Esophagus squamous epithelium (tissue), 5 donors: Measurements from ENCODE around the gene AP3B1. TPM values are rescaled to one million over a fixed set of nuclear protein-coding genes. Genes with fewer than 3 reads are reported as not detected.
A peak's percentile ranks its signal among the peaks of the same experiment; 100 is the strongest.

ENCODE experiments used
- DNase-seq: peaks from one replicate; lab custom pipeline; 2025; lab: John Stamatoyannopoulos, UW
- H3K27ac ChIP-seq, 4 donors: fragments of 200-600 bp; sonication (generic); one replicate each; pipeline ENCODE4 v1.5.1; 2016 to 2019; ENCODE audit warnings: mild to moderate bottlenecking in 1 of 4
- H3K27me3 ChIP-seq, 4 donors: fragments of 200-600 bp; sonication (generic); 1 replicate in 3 of 4; 2 replicates in 1 of 4; pipeline versions ENCODE4 v1.5.1 to v1.6.0; 2017 to 2021; ENCODE audit warnings: antibody characterized with exemption in 1 of 4
- H3K36me3 ChIP-seq, 3 donors: fragments of 200-600 bp; sonication (generic); one replicate each; pipeline ENCODE4 v1.5.1; 2016 to 2019
- H3K4me1 ChIP-seq, 3 donors: fragments of 200-600 bp; sonication (generic); one replicate each; pipeline ENCODE4 v1.5.1; 2017 to 2019
- H3K4me3 ChIP-seq, 4 donors: fragments of 200-600 bp; sonication (generic); 1 replicate in 3 of 4; 2 replicates in 1 of 4; pipeline ENCODE4 v1.5.1; 2016 to 2019; ENCODE audit warnings: mild to moderate bottlenecking in 2 of 4, moderate library complexity in 1 of 4
- H3K9me3 ChIP-seq, 3 donors: fragments of 200-600 bp; sonication (generic); one replicate each; pipeline ENCODE4 v1.5.1; 2016 to 2019
- CTCF ChIP-seq, 6 experiments: fragments of 450-650 bp in 4 of 6; fragments of 200-600 bp in 2 of 6; sonication (generic) in 2 of 6; IDR thresholded peaks; one replicate each; pipeline ENCODE4 v1.5.1; 2016 to 2019; ENCODE audit warnings: antibody characterized with exemption in 6 of 6, mild to moderate bottlenecking in 4 of 6, moderate library complexity in 4 of 6
- POLR2A ChIP-seq, 4 donors: fragments of 450-650 bp; IDR thresholded peaks; one replicate each; pipeline ENCODE4 v1.6.1; 2017; ENCODE audit warnings: antibody characterized with exemption in 4 of 4, mild to moderate bottlenecking in 4 of 4, moderate library complexity in 3 of 4
- WGBS, 2 donors: methylation state at CpG; one replicate each; pipeline ENCODE4 v1.1.5; 2018; 5-methylcytosine and 5-hydroxymethylcytosine counted together
- intact Hi-C: fragments of 100-400 bp; cut with DNase I; formaldehyde crosslinking; loops from one replicate; pipeline ENCODE4 v1.15.0; 2022
- total RNA-seq, 4 donors: library from RNA; depleted of rRNA; stranded (reverse); fragments of >200 nt; gene quantifications; one replicate each; pipeline ENCODE4 v1.1.0, GENCODE V29; 2016
- donor health status: DM: yes; HTN: yes; CAD: no.

Gene AP3B1
- total RNA-seq, 4 donors from 2014 or later = 30.7 to 48.5 (median 41.9) TPM

GRCh38 chr5:78102500-78102899 is 192.0 kb downstream of the AP3B1 start:
- TF ChIP-seq CTCF (IDR thresholded peaks at IDR 0.05) = no peak
- no peak for TF ChIP-seq POLR2A (IDR thresholded peaks at IDR 0.05)
- Histone ChIP-seq H3K4me1 (no peaks in the 10 kb centered on the region), H3K36me3 (peaks cover 0 to 37% (median 2%) of the 10 kb centered on the region in 3 donors), H3K4me3 (no peak overlapping the region), H3K27ac (no peak overlapping the region), H3K27me3 (no peaks in the 10 kb centered on the region), H3K9me3 (no peaks in the 10 kb centered on the region)
- intact Hi-C loops = no loop called here
- DNase-seq = no peak

GRCh38 chr5:78095125-78095524 is 199.4 kb downstream of the AP3B1 start:
- H3K36me3 ChIP-seq = peaks cover 0 to 54% (median 2%) of the 10 kb centered on the region in 3 donors
- H3K27ac ChIP-seq = no peak overlapping the region
- no peaks in the 10 kb centered on the region for H3K4me1 ChIP-seq
- intact Hi-C loops = no loop called here
- H3K27me3 ChIP-seq = no peaks in the 10 kb centered on the region
- no peak for DNase-seq
- no peak overlapping the region for H3K4me3 ChIP-seq
- H3K9me3 ChIP-seq = no peaks in the 10 kb centered on the region
- TF ChIP-seq POLR2A (IDR thresholded peaks at IDR 0.05) (no peak), CTCF (IDR thresholded peaks at IDR 0.05) (no peak)

GRCh38 chr5:78090002-78090401 is 204.5 kb downstream of the AP3B1 start:
- H3K4me1 ChIP-seq = no peaks in the 10 kb centered on the region
- TF ChIP-seq CTCF (IDR thresholded peaks at IDR 0.05) (no peak), POLR2A (IDR thresholded peaks at IDR 0.05) (no peak)
- no peak overlapping the region for H3K27ac ChIP-seq
- intact Hi-C loops = no loop called here
- H3K9me3 ChIP-seq = no peaks in the 10 kb centered on the region
- H3K4me3 ChIP-seq = no peak overlapping the region
- DNase-seq = no peak
- 100% methylated on average over 1 of the region's 1 CpG for WGBS, 2 donors
- H3K36me3 ChIP-seq = peaks cover 0 to 58% (median 0%) of the 10 kb centered on the region in 3 donors
- H3K27me3 ChIP-seq = no peaks in the 10 kb centered on the region

GRCh38 chr5:78078858-78079257 is 215.6 kb downstream of the AP3B1 start:
- no peak overlapping the region for H3K27ac ChIP-seq
- no peaks in the 10 kb centered on the region for H3K27me3 ChIP-seq
- no peaks in the 10 kb centered on the region for H3K9me3 ChIP-seq
- TF ChIP-seq POLR2A (IDR thresholded peaks at IDR 0.05) (no peak), CTCF (IDR thresholded peaks at IDR 0.05) (no peak)
- H3K4me1 ChIP-seq = no peaks in the 10 kb centered on the region
- no peak overlapping the region for H3K4me3 ChIP-seq
- no peak for DNase-seq
- intact Hi-C loops = no loop called here
- peaks cover 0 to 4% (median 0%) of the 10 kb centered on the region in 3 donors for H3K36me3 ChIP-seq

GRCh38 chr5:78077369-78078068 is 217.0 kb downstream of the AP3B1 start:
- Histone ChIP-seq H3K27ac (peak overlapping the region in 2 of 4 donors; percentile 51 to 63), H3K36me3 (no peaks in the 10 kb centered on the region), H3K27me3 (no peaks in the 10 kb centered on the region), H3K4me3 (no peak overlapping the region), H3K4me1 (no peaks in the 10 kb centered on the region), H3K9me3 (no peaks in the 10 kb centered on the region)
- TF ChIP-seq POLR2A (IDR thresholded peaks at IDR 0.05) (no peak), CTCF (IDR thresholded peaks at IDR 0.05) (no peak)
- intact Hi-C loops = no loop called here
- DNase-seq = no peak
- WGBS, 2 donors = 65 to 87% methylated on average over 4 of the region's 4 CpGs
